Stimulated activated CD4-positive, alpha-beta T cell treated with anti-CD3 and anti-CD28 coated beads, Interleukin-1b, Interleukin-23, amount 100 ng/mL, for 48 hours (primary cell): ENCODE results near the gene RPL10.
A peak's percentile ranks its signal among the peaks of the same experiment; 100 is the strongest.

ENCODE experiments used
- DNase-seq: peaks from one replicate; pipeline ENCODE4 v3.0.0-alpha.2; 2020

The RPL10 gene

GRCh38 chrX:154433605-154434004, 35.4 kb downstream of the RPL10 start:
- DNase-seq, result no peak

GRCh38 chrX:154434394-154435168, 36.4 kb downstream of the RPL10 start:
- DNase-seq, result no peak

DNA sequence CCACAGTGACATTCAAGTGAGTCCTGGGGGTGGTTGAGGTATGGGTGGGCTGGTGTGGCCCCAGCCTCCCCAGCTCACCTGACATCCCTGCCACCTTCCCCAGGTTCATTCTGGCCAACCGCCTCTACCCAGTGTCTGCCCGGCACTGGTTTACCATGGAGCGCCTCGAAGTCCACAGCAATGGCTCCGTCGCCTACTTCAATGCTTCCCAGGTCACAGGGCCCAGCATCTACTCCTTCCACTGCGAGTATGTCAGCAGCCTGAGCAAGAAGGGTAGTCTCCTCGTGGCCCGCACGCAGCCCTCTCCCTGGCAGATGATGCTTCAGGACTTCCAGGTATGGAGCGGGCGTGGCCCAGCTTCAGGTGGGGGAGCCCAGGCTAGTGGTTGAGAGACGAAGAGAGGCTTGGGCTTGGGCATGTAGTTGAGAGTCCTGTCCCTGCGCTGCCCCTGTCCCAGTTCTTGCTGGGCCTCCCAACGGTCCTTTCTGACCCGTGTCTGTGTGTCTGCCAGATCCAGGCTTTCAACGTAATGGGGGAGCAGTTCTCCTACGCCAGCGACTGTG, 37.1 kb downstream of the RPL10 start:
- DNase-seq, result no peak

- peak; percentile 37 for DNase-seq
These were observed 38.3 kb downstream of the RPL10 start for GRCh38 chrX:154436374-154436982.

DNA sequence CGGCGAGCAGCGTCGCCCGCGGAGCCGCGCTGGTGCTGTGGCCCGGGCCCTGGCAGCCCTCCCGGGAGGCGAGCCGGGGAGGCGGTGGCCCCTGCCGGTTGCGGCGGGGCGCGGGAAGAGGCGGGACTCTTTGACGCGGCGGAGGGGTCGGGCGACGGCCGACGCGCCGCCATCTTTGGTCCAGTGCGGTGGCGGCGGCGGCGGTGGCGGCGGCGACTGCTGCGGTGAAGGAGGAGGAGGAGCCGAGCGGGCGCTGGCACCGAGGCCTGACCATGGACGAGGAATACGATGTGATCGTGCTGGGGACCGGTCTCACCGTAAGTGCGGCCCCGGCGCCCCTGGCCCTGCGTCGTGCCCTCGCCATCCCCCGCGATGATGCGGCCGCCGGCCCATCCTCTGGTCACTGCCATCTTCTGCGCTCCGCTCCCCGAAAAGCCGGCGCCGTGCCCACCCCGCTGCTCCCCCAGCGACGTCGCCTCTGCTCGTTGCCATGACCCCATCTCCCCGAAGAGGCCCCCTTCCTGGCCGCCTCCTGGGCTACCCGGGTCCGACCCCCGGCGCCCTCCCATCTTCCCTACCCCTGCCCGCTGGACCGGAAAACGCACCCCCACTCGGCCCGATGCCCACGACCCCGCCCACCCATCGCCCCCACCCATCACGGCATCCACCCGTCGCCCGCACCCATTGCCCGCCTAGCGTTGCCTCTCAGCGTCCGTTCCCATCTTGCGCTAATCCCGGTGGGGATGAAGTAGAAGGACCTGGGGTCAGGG, 39.0 kb downstream of the RPL10 start, which contains the start of gene GDI1:
GDI1 (plus strand) TSS at position 172 of the 770 bp plus-strand sequence; CDS start at position 273, 101 bp downstream.
- DNase-seq, result peak; percentile 29

DNA sequence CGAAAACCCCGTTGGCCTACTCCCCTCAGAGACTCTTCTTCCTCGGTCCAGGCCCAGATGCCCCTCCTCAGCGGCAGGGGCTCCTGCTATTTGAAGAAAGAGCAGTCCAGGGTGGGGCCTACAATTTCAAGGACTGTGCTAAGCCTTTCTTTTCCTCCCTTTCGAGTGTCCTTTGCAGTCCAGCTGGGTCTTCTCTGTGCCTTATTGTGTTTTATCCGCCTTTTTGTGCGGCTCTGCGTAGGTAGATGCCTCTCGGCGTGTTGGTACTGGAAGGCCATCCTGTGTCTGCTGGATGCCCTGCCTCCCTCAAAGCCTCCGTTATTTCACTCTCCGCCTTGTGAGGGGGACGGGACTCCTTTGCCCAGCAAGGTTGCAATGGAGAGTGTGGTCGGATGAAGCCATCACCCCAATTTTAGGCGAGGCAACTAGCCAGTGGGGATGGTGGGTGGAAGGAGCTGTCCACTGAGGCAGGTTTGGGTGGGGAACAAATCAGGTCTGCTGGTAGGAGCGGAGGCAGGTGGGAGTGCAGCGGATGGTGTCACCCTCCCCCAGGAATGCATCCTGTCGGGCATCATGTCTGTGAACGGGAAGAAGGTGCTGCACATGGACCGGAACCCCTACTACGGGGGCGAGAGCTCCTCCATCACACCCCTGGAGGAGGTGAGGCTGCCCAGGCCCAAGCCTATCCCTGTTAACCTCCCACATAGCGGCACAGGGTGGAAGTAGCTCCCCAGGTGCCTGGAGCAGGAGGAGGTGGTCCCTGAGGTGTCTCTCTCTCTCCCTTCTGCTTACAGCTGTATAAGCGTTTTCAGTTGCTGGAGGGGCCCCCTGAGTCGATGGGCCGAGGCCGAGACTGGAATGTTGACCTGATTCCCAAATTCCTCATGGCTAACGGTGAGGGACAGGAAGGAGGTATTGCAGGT, 40.1 kb downstream of the RPL10 start:
- DNase-seq, result no peak

GRCh38 chrX:154439841-154440240, 41.7 kb downstream of the RPL10 start:
- no peak for DNase-seq

- DNase-seq, result no peak
These were observed 42.6 kb downstream of the RPL10 start for GRCh38 chrX:154440623-154441357.

- no peak for DNase-seq
These were observed 43.4 kb downstream of the RPL10 start for GRCh38 chrX:154441564-154441963.

GRCh38 chrX:154441984-154442707, 44.0 kb downstream of the RPL10 start:
- no peak for DNase-seq

DNA sequence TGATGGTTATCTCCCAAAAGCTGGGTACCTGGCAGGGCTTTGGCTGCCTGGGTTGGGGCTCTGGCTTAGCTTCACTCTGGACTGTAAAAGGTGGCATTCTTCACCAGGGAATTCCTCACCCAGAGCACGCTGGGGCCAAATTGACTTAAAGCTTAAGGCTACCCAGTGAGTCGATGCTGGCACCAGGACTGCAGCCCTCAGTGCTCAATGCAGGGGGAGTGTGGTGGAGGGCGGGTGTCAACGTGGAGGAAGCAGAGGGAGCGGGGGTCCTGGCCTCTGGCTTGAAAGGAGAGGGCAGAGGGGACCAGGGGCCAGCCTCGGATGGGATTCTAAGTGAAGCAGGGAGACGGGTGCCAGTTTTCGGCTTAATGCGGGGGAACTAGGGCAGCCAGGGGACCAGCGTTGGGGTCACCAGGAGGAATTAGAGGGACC, 45.3 kb downstream of the RPL10 start:
- DNase-seq, result no peak

DNA sequence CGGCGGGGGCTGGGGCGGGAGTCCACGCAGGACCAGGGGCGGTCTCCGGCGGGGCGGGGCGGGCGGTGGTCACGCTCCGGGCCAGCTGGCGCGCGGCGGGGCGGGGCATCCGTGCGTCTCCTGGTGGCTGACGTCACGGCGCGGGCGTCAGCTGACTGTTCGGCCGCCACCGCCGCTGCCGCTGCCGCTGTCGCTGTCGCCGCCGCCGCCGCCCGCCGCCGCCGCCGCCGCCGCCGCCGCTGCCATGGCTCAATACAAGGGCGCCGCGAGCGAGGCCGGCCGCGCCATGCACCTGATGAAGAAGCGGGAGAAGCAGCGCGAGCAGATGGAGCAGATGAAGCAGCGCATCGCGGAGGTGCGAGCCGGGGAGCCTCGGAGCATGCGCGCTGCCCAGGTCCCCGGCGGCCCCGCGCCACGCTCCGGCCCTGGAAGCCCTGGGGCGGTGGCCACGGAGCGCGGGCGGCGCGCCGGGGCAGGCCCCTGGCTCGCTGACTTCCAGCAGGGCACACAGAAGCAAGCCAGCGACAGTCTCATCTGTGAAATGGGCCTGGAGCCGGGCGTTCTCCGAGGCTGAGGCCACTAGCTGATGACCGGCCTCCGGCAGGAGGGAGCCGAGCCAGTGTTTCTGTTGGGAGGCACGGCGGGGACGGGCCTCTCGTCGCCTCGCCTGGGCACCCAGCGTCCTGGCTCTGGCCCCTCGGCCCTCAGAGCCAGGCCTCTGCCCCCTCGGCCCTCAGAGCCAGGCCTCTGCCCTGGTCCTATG, 46.0 kb downstream of the RPL10 start, which contains the start of gene FAM50A:
FAM50A (plus strand) TSS at position 150 of the 763 bp plus-strand sequence; CDS start at position 245, 95 bp downstream.
- DNase-seq, result peak; percentile 67

DNA sequence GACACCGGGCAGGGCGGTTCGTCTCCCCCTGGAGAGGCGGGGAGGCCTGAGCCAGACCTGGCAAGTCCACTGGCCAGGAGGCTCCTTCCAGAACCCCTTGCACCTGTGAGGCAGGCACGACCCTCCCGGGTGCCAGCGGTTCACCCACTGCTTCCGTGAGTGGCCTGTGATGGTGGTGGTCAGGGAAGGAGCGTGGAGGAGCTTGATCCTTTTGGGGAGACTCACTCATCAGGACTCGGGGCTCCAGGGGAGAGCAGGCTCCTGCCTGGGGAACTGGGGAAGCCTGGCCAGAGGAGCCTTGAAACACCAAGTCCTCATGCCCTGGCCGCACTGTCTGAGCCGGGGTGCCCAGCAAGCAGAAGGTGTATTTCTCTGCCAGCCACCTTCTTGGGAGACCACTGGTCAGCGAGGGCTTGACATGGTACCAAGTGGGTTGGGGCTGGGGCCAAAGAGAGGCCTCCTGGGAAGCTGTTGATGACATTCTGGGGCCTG, 46.6 kb downstream of the RPL10 start:
- no peak for DNase-seq

DNA sequence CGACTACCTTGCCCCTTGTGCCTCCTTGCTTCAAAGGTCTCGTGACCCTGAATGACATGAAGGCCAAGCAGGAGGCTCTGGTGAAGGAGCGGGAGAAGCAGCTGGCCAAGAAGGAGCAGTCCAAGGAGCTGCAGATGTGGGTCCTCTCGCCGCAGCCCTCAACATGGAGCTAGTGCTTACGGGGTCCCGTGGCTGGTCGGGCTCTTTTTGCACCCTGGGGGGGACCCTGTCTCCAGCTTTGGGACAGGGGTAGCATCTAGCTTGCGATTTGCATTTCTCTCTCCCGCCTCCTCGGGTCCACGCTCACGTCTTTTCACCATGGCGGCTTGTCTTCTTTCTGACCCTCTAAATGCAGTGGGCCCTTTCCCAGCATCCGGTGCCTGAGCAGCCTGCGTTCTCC, 47.6 kb downstream of the RPL10 start:
- DNase-seq, result no peak

DNA sequence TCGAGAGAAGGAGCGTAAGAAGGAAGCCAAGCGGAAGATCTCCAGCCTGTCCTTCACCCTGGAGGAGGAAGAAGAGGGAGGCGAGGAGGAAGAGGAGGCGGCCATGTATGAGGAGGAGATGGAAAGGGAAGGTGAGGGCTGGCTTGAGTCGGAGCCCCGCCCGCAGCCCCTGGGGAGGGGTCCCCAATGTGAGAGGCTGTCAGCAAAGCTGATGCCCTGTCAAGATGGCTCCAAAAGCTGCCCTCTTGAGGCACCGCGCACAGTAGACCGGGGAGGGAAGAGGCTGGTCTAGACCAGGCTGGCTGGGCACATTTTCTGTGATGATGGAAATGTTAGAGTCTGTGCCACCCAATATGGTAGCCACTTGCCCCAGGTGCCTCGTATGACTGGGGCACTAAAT, 48.3 kb downstream of the RPL10 start:
- no peak for DNase-seq

GRCh38 chrX:154448484-154448883, 50.3 kb downstream of the RPL10 start:
- DNase-seq, result no peak

DNA sequence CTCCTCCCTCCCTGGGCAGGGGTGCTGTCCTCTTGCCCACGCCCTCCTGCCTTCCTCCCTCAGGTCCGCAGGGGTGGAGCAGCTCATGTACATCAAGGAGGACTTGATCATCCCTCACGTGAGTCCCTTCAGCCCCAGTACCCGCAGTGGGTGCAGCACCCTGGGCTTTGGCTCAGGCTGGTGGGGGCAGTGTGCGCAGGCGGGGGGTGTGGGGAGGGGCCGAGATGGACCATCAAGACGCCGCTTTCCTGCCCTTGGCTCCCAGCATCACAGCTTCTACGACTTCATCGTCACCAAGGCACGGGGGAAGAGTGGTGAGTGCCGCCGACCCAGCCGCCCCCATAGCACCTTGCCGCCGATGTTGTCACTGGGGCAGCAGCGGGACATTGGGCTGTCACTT, 51.4 kb downstream of the RPL10 start:
- no peak for DNase-seq

DNA sequence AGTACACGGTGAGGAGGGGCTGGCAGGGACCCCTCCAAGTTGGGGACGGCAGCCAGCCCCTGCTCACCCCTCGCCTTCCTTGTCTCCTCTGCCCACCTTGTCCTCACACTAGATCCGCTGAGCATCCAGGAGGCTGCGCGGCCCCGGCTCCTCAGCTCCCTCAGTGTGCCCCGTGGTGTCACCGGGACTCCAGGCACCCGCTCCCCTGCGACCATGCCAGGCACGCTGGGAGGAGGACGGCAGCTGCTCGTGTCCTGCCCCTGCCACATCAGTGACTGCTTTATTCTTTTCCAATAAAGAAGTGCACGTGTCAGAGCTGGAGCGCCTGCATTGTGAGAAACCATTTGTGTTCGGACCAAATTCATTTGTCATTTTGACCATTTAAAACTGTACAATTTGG, 52.1 kb downstream of the RPL10 start:
- no peak for DNase-seq
